OCI-LY7 (cell line): Measurements from ENCODE around the gene GRID2. TPM values are rescaled to one million over a fixed set of nuclear protein-coding genes. Genes with fewer than 3 reads are reported as not detected.

Experiments
- BruUV-seq: library from RNA; stranded (reverse); fragments of 400-500 nt; replicated peaks from 2 replicates; lab custom pipeline; 2021; lab: Mats Ljungman, UMichigan
- CTCF ChIA-PET: fragments of 300-600 bp; sonication (Branson Sonifier 250); formaldehyde crosslinking; loops from one replicate; lab custom pipeline; 2022; ENCODE audit warnings: antibody characterized with exemption; ENCODE audit not compliant: unreplicated experiment; lab: Charles Lee
- POLR2A ChIA-PET: fragments of 300-600 bp; sonication (Branson Sonifier 250); formaldehyde crosslinking; loops from one replicate; lab custom pipeline; 2022; ENCODE audit warnings: antibody characterized with exemption; lab: Charles Lee
- DNase-seq: peaks from one replicate; pipeline ENCODE4 v3.0.0-alpha.2; 2015; ENCODE audit warnings: low spot score
- H2AFZ ChIP-seq: fragments of 200-600 bp; sonication (generic), shearing (Covaris generic); 2 replicates; pipeline ENCODE4 v1.6.1; 2014; ENCODE audit warnings: mild to moderate bottlenecking, antibody characterized with exemption, low read length, moderate library complexity
- H3K27ac ChIP-seq: fragments of 200-600 bp; sonication (generic); 2 replicates; pipeline ENCODE4 v1.5.1; 2014; ENCODE audit warnings: mixed run types, low read depth, mild to moderate bottlenecking, moderate library complexity, low read length, inconsistent platforms; ENCODE audit not compliant: poor library complexity, severe bottlenecking
- H3K36me3 ChIP-seq: fragments of 200-600 bp; sonication (generic); 2 replicates; pipeline ENCODE4 v1.6.1; 2014; ENCODE audit warnings: mild to moderate bottlenecking, antibody characterized with exemption, low read length, moderate library complexity, mixed read lengths; ENCODE audit not compliant: insufficient read depth
- H3K4me1 ChIP-seq: fragments of 200-600 bp; sonication (generic); 2 replicates; pipeline ENCODE4 v1.5.1; 2014; ENCODE audit warnings: mild to moderate bottlenecking, low read length; ENCODE audit not compliant: insufficient read depth, poor library complexity, severe bottlenecking
- H3K4me2 ChIP-seq: fragments of 200-600 bp; sonication (generic); 2 replicates; pipeline ENCODE4 v1.6.1; 2014; ENCODE audit warnings: mild to moderate bottlenecking, low read length
- H3K4me3 ChIP-seq: fragments of 200-600 bp; sonication (generic); 2 replicates; pipeline ENCODE4 v1.5.1; 2014; ENCODE audit warnings: mild to moderate bottlenecking, low read depth, low read length; ENCODE audit not compliant: poor library complexity, severe bottlenecking
- H3K79me2 ChIP-seq: fragments of 200-600 bp; sonication (generic); 2 replicates; pipeline ENCODE4 v1.6.1; 2016; ENCODE audit warnings: low read depth, mild to moderate bottlenecking, low read length, moderate library complexity, mixed read lengths; ENCODE audit not compliant: insufficient read depth
- H3K9me2 ChIP-seq: fragments of 200-600 bp; sonication (generic); 2 replicates; pipeline ENCODE4 v1.6.1; 2016; ENCODE audit warnings: mild to moderate bottlenecking, low read length, mixed read lengths; ENCODE audit not compliant: insufficient read depth
- H3K9me3 ChIP-seq: fragments of 200-600 bp; sonication (generic); 2 replicates; pipeline ENCODE4 v1.6.1; 2014; ENCODE audit warnings: mild to moderate bottlenecking, mixed run types, low read length, mixed read lengths
- H4K20me1 ChIP-seq: fragments of 200-600 bp; sonication (generic); 2 replicates; pipeline ENCODE4 v1.6.1; 2014; ENCODE audit warnings: mild to moderate bottlenecking, antibody characterized with exemption, low read length, moderate library complexity, mixed read lengths; ENCODE audit not compliant: insufficient read depth
- EZH2phosphoT487 ChIP-seq: fragments of 200-600 bp; sonication (generic); IDR thresholded peaks from 2 replicates; pipeline ENCODE4 v1.6.1; 2018; ENCODE audit warnings: low read depth, borderline replicate concordance, mild to moderate bottlenecking, mixed run types, antibody characterized with exemption, low read length, moderate library complexity, mixed read lengths
- intact Hi-C: fragments of 100-400 bp; cut with micrococcal nuclease; formaldehyde crosslinking; loops from one replicate; pipeline ENCODE4 v1.10.0; 2022; ENCODE audit not compliant: unreplicated experiment
- total RNA-seq, 2 experiments: library from RNA; depleted of rRNA in 1 of 2; stranded (reverse); fragments of >200 nt in 1 of 2; shearing (Covaris generic) in 1 of 2; gene quantifications; 2 replicates each; pipeline ENCODE4 v1.2.3, GENCODE V29; 2014 to 2022
- TF ChIP-seq, protein P1 (sequence below): fragments of 200-600 bp; sonication (generic); conservative IDR thresholded peaks from 2 replicates; pipeline ENCODE4 v1.5.1; 2014; ENCODE audit warnings: mild to moderate bottlenecking, antibody characterized with exemption, low read length, moderate library complexity, mixed read lengths

GRID2 gene
- total RNA-seq, 2 experiments from 2014 or later = not detected

DNA sequence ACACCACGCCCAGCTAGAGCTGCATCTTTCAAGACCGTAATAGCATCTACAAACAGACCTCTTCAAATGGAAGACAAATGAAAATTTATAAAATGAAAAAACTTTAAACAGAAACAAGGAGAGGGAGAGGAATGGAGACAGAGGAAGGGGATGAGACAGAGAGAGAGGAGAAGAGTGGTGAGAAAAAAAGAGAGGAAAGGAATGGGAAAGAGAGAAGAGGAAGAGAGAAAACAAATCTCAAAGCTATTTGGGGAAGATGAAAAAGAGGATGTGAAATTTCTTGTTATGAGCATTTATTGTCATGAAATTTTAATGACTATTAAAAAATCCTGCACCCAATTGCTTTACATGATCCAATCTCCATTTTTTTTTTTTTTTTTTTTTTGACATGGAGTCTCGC, 726.9 kb downstream of the GRID2 start:
- peaks cover 31% of the 10 kb centered on the region for H3K4me1 ChIP-seq
- CTCF ChIA-PET = no interaction called here

DNA sequence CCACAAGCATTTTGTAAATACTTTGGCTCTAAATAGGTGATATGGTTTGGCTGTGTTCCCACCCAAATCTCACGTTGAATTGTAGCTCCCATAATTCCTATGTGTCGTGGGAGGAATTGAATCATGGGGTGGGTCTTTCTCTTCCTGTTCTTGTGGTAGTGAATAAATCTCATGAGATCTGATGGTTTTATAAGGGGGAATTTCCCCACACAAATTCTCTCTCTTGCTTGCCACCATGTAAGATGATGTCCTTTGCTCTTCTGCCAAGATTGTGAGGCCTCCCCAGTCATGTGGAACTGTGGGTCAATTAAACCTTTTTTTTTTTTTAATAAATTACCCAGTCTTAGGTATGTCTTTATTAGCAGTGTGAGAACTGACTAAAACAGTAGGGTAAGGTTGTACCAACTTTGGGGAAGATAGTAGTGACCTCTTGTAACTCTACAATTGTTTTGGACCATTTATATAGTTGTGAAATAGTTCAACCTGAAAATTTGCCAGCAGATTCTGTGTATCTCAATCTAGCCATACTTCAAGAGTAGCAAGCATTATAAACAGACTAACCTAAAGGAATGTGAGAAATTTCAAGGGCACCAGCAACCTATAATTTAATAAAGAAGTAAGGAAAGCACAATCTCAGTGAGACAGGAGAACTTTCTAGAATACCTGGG, 727.8 kb downstream of the GRID2 start:
- no TSS peak for BruUV-seq
- Histone ChIP-seq H2AFZ (no peak overlapping the region; the same call in 1 of the 2 replicates), H3K27ac (peak overlapping the region; percentile 39), H3K4me3 (no peak overlapping the region), H3K36me3 (no peaks in the 10 kb centered on the region), H4K20me1 (no peaks in the 10 kb centered on the region), H3K9me3 (no peaks in the 10 kb centered on the region), H3K4me2 (no peak overlapping the region), H3K4me1 (peaks cover 31% of the 10 kb centered on the region), H3K9me2 (no peaks in the 10 kb centered on the region), H3K79me2 (no peaks in the 10 kb centered on the region)
- ChIA-PET CTCF (interaction anchor here (0.6 kb wide), 1 partner anchor 630 kb away, joined by 3 read pairs; no protein-coding TSS in a partner anchor), POLR2A (interaction anchor here (0.6 to 0.7 kb wide), 3 partner anchors 13 to 152 kb away, joined by 3 to 4 read pairs (median 3); no protein-coding TSS in a partner anchor)
- DNase-seq = no peak
- intact Hi-C loops = no loop called here
- TF ChIP-seq EZH2phosphoT487 = no peak
- TF ChIP-seq, protein P1, sequence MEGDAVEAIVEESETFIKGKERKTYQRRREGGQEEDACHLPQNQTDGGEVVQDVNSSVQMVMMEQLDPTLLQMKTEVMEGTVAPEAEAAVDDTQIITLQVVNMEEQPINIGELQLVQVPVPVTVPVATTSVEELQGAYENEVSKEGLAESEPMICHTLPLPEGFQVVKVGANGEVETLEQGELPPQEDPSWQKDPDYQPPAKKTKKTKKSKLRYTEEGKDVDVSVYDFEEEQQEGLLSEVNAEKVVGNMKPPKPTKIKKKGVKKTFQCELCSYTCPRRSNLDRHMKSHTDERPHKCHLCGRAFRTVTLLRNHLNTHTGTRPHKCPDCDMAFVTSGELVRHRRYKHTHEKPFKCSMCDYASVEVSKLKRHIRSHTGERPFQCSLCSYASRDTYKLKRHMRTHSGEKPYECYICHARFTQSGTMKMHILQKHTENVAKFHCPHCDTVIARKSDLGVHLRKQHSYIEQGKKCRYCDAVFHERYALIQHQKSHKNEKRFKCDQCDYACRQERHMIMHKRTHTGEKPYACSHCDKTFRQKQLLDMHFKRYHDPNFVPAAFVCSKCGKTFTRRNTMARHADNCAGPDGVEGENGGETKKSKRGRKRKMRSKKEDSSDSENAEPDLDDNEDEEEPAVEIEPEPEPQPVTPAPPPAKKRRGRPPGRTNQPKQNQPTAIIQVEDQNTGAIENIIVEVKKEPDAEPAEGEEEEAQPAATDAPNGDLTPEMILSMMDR = no peak

More for the DNA sequence above, 726.9 kb downstream of the GRID2 start:
- peak; percentile 18 for DNase-seq
- no TSS peak for BruUV-seq
- TF ChIP-seq, protein P1 = no peak
- TF ChIP-seq EZH2phosphoT487 = no peak
- intact Hi-C loops = no loop called here
- Histone ChIP-seq H3K4me2 (peak overlapping the region; percentile 38), H3K36me3 (no peaks in the 10 kb centered on the region), H3K27ac (peak overlapping the region; percentile 39), H4K20me1 (no peaks in the 10 kb centered on the region), H3K9me3 (no peaks in the 10 kb centered on the region), H3K9me2 (no peaks in the 10 kb centered on the region), H3K79me2 (no peaks in the 10 kb centered on the region), H3K4me3 (no peak overlapping the region), H2AFZ (no peak overlapping the region)
- POLR2A ChIA-PET = interaction anchor here (0.6 to 0.9 kb wide), 4 partner anchors 15 to 1437 kb away, joined by 3 to 4 read pairs (median 4); no protein-coding TSS in a partner anchor

DNA sequence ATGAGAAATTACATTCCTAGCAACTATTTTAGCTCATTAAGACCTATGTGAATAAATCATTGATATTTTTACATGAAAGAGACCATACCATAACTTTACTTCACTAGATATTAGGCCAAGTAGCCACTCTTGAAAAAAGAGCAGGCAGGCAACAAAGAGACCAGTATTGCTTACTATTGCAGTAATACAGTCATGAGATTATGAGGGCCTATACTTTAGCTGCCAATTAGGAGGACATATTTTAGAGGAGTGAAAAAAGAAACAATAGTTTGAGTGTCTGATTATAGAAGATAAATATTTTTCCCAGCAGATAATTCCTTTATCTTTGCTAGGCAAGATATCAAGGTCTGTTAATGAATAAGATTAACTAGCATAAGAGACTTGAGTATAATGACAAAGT, 739.0 kb downstream of the GRID2 start:
- Histone ChIP-seq H3K27ac (no peak overlapping the region), H3K9me3 (no peaks in the 10 kb centered on the region), H4K20me1 (no peaks in the 10 kb centered on the region), H3K4me3 (no peak overlapping the region), H2AFZ (no peak overlapping the region), H3K79me2 (no peaks in the 10 kb centered on the region), H3K4me1 (no peaks in the 10 kb centered on the region), H3K36me3 (no peaks in the 10 kb centered on the region), H3K9me2 (no peaks in the 10 kb centered on the region), H3K4me2 (no peak overlapping the region)
- no peak for TF ChIP-seq EZH2phosphoT487
- TF ChIP-seq, protein P1 = no peak
- ChIA-PET POLR2A (no interaction called here), CTCF (no interaction called here)
- no TSS peak for BruUV-seq
- DNase-seq = no peak
- intact Hi-C loops = no loop called here
